Uterus (tissue), 4 donors: ENCODE results near the gene ADAD2. TPM values are rescaled to one million over a fixed set of nuclear protein-coding genes. Genes with fewer than 3 reads are reported as not detected.

Experiments used
- DNase-seq, 2 donors: peaks; one replicate each; pipeline ENCODE4 v3.0.0-alpha.2; 2019 to 2020
- H3K27ac ChIP-seq, 2 donors: fragments of 200-600 bp; sonication (generic); 1 replicate in 1 of 2; 2 replicates in 1 of 2; pipeline ENCODE4 v1.5.1; 2016 to 2018
- H3K27me3 ChIP-seq, 2 donors: fragments of 200-600 bp; sonication (generic); one replicate each; pipeline ENCODE4 v1.5.1; 2018 to 2019; ENCODE audit warnings: control low read depth in 1 of 2
- H3K36me3 ChIP-seq, 2 donors: fragments of 200-600 bp; sonication (generic); one replicate each; pipeline ENCODE4 v1.5.1; 2019; ENCODE audit warnings: control low read depth in 1 of 2
- H3K4me1 ChIP-seq, 2 donors: fragments of 200-600 bp; sonication (generic); one replicate each; pipeline ENCODE4 v1.5.1; 2018 to 2019; ENCODE audit warnings: control low read depth in 1 of 2
- H3K4me3 ChIP-seq, 2 donors: fragments of 200-600 bp; sonication (generic); 1 replicate in 1 of 2; 2 replicates in 1 of 2; pipeline ENCODE4 v1.5.1; 2018 to 2019; ENCODE audit warnings: mild to moderate bottlenecking in 1 of 2
- H3K9me3 ChIP-seq, 2 donors: fragments of 200-600 bp; sonication (generic); one replicate each; pipeline ENCODE4 v1.5.1; 2019; ENCODE audit warnings: control low read depth in 1 of 2
- POLR2A ChIP-seq, 2 donors: fragments of 450-650 bp; IDR thresholded peaks; one replicate each; pipeline ENCODE4 v1.6.1; 2016; ENCODE audit warnings: antibody characterized with exemption in 2 of 2, mild to moderate bottlenecking in 1 of 2, moderate library complexity in 1 of 2
- intact Hi-C: fragments of 100-400 bp; cut with DNase I; formaldehyde crosslinking; loops from one replicate; pipeline ENCODE4 v1.15.1; 2023; ENCODE audit warnings: low total_unique reads
- total RNA-seq, 4 donors: library from RNA; depleted of rRNA in 3 of 4; stranded (reverse); fragments of >200 nt in 3 of 4; gene quantifications; one replicate each; pipeline versions ENCODE4 v1.1.0 to v1.2.4, GENCODE V29; 2014 to 2023
- TF ChIP-seq, protein P1 (sequence below), 4 experiments: fragments of 200-600 bp in 2 of 4; fragments of 450-650 bp in 2 of 4; sonication (generic) in 2 of 4; IDR thresholded peaks; one replicate each; pipeline ENCODE4 v1.5.1; 2016 to 2019; ENCODE audit warnings: antibody characterized with exemption in 4 of 4, mild to moderate bottlenecking in 2 of 4, moderate library complexity in 1 of 4
- donor health status: DM: yes; HTN: yes; CAD: no.

Gene ADAD2
- 1 to 10 TPM in 1 of 4 donors, under 1 TPM in 2, not detected in 1; 0.21 to 1.0 (median 0.88) TPM for total RNA-seq

- Histone ChIP-seq H3K4me1 (no peaks in the 10 kb centered on the region), H3K27ac (no peak within 1 kb of the TSS), H3K4me3 (no peak within 1 kb of the TSS), H3K36me3 (no peaks in the 10 kb centered on the region), H3K9me3 (no peaks in the 10 kb centered on the region), H3K27me3 (no peaks in the 10 kb centered on the region)
- intact Hi-C loops, result no loop called here
- TF ChIP-seq, protein P1, sequence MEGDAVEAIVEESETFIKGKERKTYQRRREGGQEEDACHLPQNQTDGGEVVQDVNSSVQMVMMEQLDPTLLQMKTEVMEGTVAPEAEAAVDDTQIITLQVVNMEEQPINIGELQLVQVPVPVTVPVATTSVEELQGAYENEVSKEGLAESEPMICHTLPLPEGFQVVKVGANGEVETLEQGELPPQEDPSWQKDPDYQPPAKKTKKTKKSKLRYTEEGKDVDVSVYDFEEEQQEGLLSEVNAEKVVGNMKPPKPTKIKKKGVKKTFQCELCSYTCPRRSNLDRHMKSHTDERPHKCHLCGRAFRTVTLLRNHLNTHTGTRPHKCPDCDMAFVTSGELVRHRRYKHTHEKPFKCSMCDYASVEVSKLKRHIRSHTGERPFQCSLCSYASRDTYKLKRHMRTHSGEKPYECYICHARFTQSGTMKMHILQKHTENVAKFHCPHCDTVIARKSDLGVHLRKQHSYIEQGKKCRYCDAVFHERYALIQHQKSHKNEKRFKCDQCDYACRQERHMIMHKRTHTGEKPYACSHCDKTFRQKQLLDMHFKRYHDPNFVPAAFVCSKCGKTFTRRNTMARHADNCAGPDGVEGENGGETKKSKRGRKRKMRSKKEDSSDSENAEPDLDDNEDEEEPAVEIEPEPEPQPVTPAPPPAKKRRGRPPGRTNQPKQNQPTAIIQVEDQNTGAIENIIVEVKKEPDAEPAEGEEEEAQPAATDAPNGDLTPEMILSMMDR (IDR thresholded peaks at IDR 0.05), result no peak
- no peak for TF ChIP-seq POLR2A (IDR thresholded peaks at IDR 0.05)
- DNase-seq, result no peak
These were observed at the start of gene ADAD2 for GRCh38 chr16:84190731-84191388. ADAD2 (plus strand) TSS chr16:84191157; CDS start chr16:84191231, 74 bp downstream.

- H3K4me3 ChIP-seq, result no peak overlapping the region
- no peak for DNase-seq
- H3K27ac ChIP-seq, result no peak overlapping the region
- H3K4me1 ChIP-seq, result peaks cover 0 to 5% of the 10 kb centered on the region in 2 donors
- H3K27me3 ChIP-seq, result no peaks in the 10 kb centered on the region
- H3K9me3 ChIP-seq, result no peaks in the 10 kb centered on the region
- TF ChIP-seq, protein P1 (IDR thresholded peaks at IDR 0.05), result no peak
- no peak for TF ChIP-seq POLR2A (IDR thresholded peaks at IDR 0.05)
- no peaks in the 10 kb centered on the region for H3K36me3 ChIP-seq
- intact Hi-C loops, result no loop called here
These were observed 47.9 kb upstream of the ADAD2 start for GRCh38 chr16:84143081-84143480.

- Histone ChIP-seq H3K4me3 (peak overlapping the region; percentile 81 to 99), H3K27me3 (no peaks in the 10 kb centered on the region), H3K4me1 (peaks cover 0 to 5% of the 10 kb centered on the region in 2 donors), H3K27ac (peak overlapping the region in 1 of 2 donors; percentile 73), H3K9me3 (no peaks in the 10 kb centered on the region), H3K36me3 (no peaks in the 10 kb centered on the region)
- no peak for DNase-seq
- intact Hi-C loops, result no loop called here
- no peak for TF ChIP-seq POLR2A (IDR thresholded peaks at IDR 0.05)
- TF ChIP-seq, protein P1 (IDR thresholded peaks at IDR 0.05), result no peak
These were observed 47.2 kb upstream of the ADAD2 start for GRCh38 chr16:84143784-84144199.

GRCh38 chr16:84144209-84144858, 46.6 kb upstream of the ADAD2 start:
- TF ChIP-seq, protein P1 (IDR thresholded peaks at IDR 0.05), result no peak
- TF ChIP-seq POLR2A (IDR thresholded peaks at IDR 0.05), result no peak
- H3K4me1 ChIP-seq, result peaks cover 0 to 5% of the 10 kb centered on the region in 2 donors
- no peaks in the 10 kb centered on the region for H3K9me3 ChIP-seq
- peak overlapping the region; percentile 73 to 76 for H3K27ac ChIP-seq
- peak in 1 of 2 donors; percentile 28 for DNase-seq
- H3K27me3 ChIP-seq, result no peaks in the 10 kb centered on the region
- no peaks in the 10 kb centered on the region for H3K36me3 ChIP-seq
- H3K4me3 ChIP-seq, result peak overlapping the region; percentile 81 to 99
- intact Hi-C loops, result no loop called here
